ENCODE data around the gene VPREB3. TPM values are rescaled to one million over a fixed set of nuclear protein-coding genes. Genes with fewer than 3 reads are reported as not detected.

The VPREB3 gene
- total RNA-seq, 1 experiment from 2014 or later = 0.88 TPM

DNA sequence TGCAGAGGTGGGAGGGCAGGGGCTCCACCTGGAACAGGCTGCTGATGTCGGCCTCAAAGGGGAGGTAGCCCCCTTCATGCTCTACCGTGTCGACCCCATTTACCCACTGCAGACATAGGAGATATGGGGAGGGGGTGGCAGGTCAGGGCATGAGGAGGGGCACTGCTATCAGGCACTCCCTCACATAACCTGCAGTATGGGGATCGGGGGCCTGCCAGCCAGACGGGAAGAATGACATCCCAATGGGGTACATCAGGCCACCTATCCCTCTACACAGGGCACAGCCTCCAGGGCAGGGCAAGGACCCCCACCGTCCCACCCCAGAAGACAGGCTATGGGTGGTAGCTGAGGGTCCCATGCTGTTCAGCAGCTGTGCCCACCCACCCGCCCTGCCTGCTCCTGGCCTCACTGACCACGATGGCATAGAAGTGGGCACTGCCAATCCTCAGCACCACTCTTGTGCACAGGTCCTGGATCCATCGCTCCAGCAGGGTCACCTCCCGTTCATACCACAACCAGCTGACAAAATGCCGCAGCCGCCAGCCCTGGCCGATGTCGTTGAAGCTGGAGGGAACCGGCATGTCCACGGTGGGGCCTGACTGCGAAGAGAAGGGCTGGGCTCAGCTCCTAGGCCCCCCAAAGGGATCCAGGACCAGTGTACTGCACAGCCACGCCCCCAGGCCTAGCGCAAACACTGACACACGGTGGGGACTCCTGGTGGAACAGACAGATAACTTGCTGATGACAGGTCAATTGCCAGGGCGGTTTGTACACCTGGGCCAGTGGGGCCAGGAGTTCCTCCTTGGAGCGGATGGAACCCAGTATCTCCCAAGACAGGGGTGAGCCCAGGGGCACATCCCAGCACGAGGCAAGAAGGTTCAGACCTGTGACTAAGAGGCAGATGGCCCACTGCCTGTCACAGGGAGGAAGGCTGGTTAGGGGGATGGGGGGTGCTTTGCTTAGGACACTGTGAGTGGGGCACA is 39.3 kb downstream of the VPREB3 start:
- BruUV-seq (replicated peaks) = no TSS peak

GRCh38 chr22:23713696-23714595 is 40.3 kb downstream of the VPREB3 start:
- BruUV-seq (replicated peaks) = no TSS peak
- POLR2A ChIA-PET (ENCODE audit: low non-redundant PET) = no interaction called here

More for the DNA sequence above, 39.3 kb downstream of the VPREB3 start:
- no peak for TF ChIP-seq CTCF (conservative IDR thresholded peaks at IDR 0.05; ENCODE audit: low read depth, low read length)
- no peak for TF ChIP-seq EZH2 (IDR thresholded peaks at IDR 0.05; ENCODE audit: borderline replicate concordance, low read depth, low read length, poor library complexity, severe bottlenecking)
- intact Hi-C loops (cut with micrococcal nuclease; ENCODE audit: unreplicated experiment) = no loop called here
- no peak overlapping the region for H3K27ac ChIP-seq (ENCODE audit: low read depth, low read length, poor library complexity, severe bottlenecking)
- no peak overlapping the region for H3K4me3 ChIP-seq (ENCODE audit: low read depth, low read length, poor library complexity, severe bottlenecking)
- CTCF ChIA-PET = no interaction called here
- no peaks in the 10 kb centered on the region for H3K27me3 ChIP-seq (replicated peaks; ENCODE audit: insufficient read depth, low read depth, low read length, poor library complexity)
- POLR2A ChIA-PET (ENCODE audit: low non-redundant PET) = no interaction called here
- H3K36me3 ChIP-seq (ENCODE audit: insufficient read depth, low read length, poor library complexity, severe bottlenecking) = peaks cover 8% of the 10 kb centered on the region
- no peak for DNase-seq (ENCODE audit: low spot score)
- H3K4me1 ChIP-seq (ENCODE audit: insufficient read depth, low read length, poor library complexity, severe bottlenecking) = peaks cover 4% of the 10 kb centered on the region
- H3K9me3 ChIP-seq (ENCODE audit: low read depth, low read length, poor library complexity, severe bottlenecking) = no peaks in the 10 kb centered on the region

More at GRCh38 chr22:23713696-23714595, 40.3 kb downstream of the VPREB3 start:
- TF ChIP-seq CTCF (conservative IDR thresholded peaks at IDR 0.05; ENCODE audit: low read depth, low read length) (no peak), EZH2 (IDR thresholded peaks at IDR 0.05; ENCODE audit: borderline replicate concordance, low read depth, low read length, poor library complexity, severe bottlenecking) (no peak)
- Histone ChIP-seq H3K36me3 (ENCODE audit: insufficient read depth, low read length, poor library complexity, severe bottlenecking) (peaks cover 16% of the 10 kb centered on the region), H3K4me1 (ENCODE audit: insufficient read depth, low read length, poor library complexity, severe bottlenecking) (peaks cover 4% of the 10 kb centered on the region), H3K4me3 (ENCODE audit: low read depth, low read length, poor library complexity, severe bottlenecking) (no peak overlapping the region), H3K9me3 (ENCODE audit: low read depth, low read length, poor library complexity, severe bottlenecking) (no peaks in the 10 kb centered on the region), H3K27ac (ENCODE audit: low read depth, low read length, poor library complexity, severe bottlenecking) (no peak overlapping the region), H3K27me3 (replicated peaks; ENCODE audit: insufficient read depth, low read depth, low read length, poor library complexity) (no peaks in the 10 kb centered on the region)
- no peak for DNase-seq (ENCODE audit: low spot score)
- intact Hi-C loops (cut with micrococcal nuclease; ENCODE audit: unreplicated experiment) = no loop called here
- CTCF ChIA-PET = no interaction called here

Data from A673 (cell line).